ENCODE measurements around the gene PFN3. TPM values are rescaled to one million over a fixed set of nuclear protein-coding genes. Genes with fewer than 3 reads are reported as not detected.
A peak's percentile ranks its signal among the peaks of the same experiment; 100 is the strongest.

PFN3 gene
- total and polyA plus RNA-seq, 2 of the 13 experiments (the other 11 are each of a cell fraction or from before 2014, with no cell fraction given), result not detected

GRCh38 chr5:177446200-177447065 is 46.0 kb upstream of the PFN3 start, which contains the start of gene PRR7 (continued):
- TF ChIP-seq ZBTB43 (CRISPR knock-in tag; conservative IDR thresholded peaks at IDR 0.05) (no peak), XRCC5 (optimal IDR thresholded peaks at IDR 0.05; ENCODE audit: low read length) (no peak), SP2 (CRISPR knock-in tag; IDR thresholded peaks at IDR 0.05) (no peak), SRSF4 (IDR thresholded peaks at IDR 0.05; ENCODE audit: low read depth, low read length, poor library complexity, severe bottlenecking) (no peak), SNAI1 (CRISPR knock-in tag; IDR thresholded peaks at IDR 0.05; ENCODE audit: borderline replicate concordance) (no peak), KAT2B (IDR thresholded peaks at IDR 0.05; ENCODE audit: borderline replicate concordance, low read depth, low read length) (no peak), HDAC6 (IDR thresholded peaks at IDR 0.05; ENCODE audit: low read depth, low read length) (no peak), ZNF598 (CRISPR knock-in tag; IDR thresholded peaks at IDR 0.05; ENCODE audit: borderline replicate concordance) (no peak), ZNF354B (CRISPR knock-in tag; IDR thresholded peaks at IDR 0.05) (no peak), DBP (CRISPR knock-in tag; IDR thresholded peaks at IDR 0.05; ENCODE audit: not compliant biosample characterization) (no peak), ZNF546 (CRISPR knock-in tag; conservative IDR thresholded peaks at IDR 0.05) (no peak), ZNF460 (CRISPR knock-in tag; IDR thresholded peaks at IDR 0.05; ENCODE audit: borderline replicate concordance) (no peak), ETV5 (CRISPR knock-in tag; IDR thresholded peaks at IDR 0.05; ENCODE audit: borderline replicate concordance) (no peak), ASH2L (IDR thresholded peaks at IDR 0.05; ENCODE audit: insufficient read length, low read depth, low read length) (peak; percentile 17), U2AF2 (IDR thresholded peaks at IDR 0.05; ENCODE audit: low read depth, low read length) (no peak), FOSL2 (CRISPR knock-in tag; IDR thresholded peaks at IDR 0.05) (no peak)
- TF ChIP-seq, protein P1, sequence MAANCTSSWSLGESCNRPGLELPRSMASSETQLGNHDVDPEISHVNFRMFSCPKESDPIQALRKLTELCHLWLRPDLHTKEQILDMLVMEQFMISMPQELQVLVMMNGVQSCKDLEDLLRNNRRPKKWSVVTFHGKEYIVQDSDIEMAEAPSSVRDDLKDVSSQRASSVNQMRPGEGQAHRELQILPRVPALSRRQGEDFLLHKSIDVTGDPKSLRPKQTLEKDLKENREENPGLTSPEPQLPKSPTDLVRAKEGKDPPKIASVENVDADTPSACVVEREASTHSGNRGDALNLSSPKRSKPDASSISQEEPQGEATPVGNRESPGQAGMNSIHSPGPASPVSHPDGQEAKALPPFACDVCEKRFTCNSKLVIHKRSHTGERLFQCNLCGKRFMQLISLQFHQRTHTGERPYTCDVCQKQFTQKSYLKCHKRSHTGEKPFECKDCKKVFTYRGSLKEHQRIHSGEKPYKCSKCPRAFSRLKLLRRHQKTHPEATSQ (CRISPR knock-in tag; IDR thresholded peaks at IDR 0.05; ENCODE audit: borderline replicate concordance), result no peak
- TF ChIP-seq, protein P2, sequence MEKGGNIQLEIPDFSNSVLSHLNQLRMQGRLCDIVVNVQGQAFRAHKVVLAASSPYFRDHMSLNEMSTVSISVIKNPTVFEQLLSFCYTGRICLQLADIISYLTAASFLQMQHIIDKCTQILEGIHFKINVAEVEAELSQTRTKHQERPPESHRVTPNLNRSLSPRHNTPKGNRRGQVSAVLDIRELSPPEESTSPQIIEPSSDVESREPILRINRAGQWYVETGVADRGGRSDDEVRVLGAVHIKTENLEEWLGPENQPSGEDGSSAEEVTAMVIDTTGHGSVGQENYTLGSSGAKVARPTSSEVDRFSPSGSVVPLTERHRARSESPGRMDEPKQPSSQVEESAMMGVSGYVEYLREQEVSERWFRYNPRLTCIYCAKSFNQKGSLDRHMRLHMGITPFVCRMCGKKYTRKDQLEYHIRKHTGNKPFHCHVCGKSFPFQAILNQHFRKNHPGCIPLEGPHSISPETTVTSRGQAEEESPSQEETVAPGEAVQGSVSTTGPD (CRISPR knock-in tag; IDR thresholded peaks at IDR 0.05), result no peak
- TF ChIP-seq, protein P3, sequence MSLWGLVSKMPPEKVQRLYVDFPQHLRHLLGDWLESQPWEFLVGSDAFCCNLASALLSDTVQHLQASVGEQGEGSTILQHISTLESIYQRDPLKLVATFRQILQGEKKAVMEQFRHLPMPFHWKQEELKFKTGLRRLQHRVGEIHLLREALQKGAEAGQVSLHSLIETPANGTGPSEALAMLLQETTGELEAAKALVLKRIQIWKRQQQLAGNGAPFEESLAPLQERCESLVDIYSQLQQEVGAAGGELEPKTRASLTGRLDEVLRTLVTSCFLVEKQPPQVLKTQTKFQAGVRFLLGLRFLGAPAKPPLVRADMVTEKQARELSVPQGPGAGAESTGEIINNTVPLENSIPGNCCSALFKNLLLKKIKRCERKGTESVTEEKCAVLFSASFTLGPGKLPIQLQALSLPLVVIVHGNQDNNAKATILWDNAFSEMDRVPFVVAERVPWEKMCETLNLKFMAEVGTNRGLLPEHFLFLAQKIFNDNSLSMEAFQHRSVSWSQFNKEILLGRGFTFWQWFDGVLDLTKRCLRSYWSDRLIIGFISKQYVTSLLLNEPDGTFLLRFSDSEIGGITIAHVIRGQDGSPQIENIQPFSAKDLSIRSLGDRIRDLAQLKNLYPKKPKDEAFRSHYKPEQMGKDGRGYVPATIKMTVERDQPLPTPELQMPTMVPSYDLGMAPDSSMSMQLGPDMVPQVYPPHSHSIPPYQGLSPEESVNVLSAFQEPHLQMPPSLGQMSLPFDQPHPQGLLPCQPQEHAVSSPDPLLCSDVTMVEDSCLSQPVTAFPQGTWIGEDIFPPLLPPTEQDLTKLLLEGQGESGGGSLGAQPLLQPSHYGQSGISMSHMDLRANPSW (CRISPR knock-in tag; IDR thresholded peaks at IDR 0.05; ENCODE audit: borderline replicate concordance), result no peak

All from HepG2 (cell line).